ENCODE data around the gene PCYT2.

- TF ChIP-seq REST (IDR thresholded peaks at IDR 0.05; ENCODE audit: insufficient replicate concordance, low read depth) = no peak
- no peak for TF ChIP-seq CTCF (IDR thresholded peaks at IDR 0.05; ENCODE audit: insufficient read depth, low read length)
- no peak for TF ChIP-seq SPI1 (IDR thresholded peaks at IDR 0.05; ENCODE audit: borderline replicate concordance, low read depth)
- TF ChIP-seq GABPA (IDR thresholded peaks at IDR 0.05; ENCODE audit: low read depth) = no peak
Measured at GRCh38 chr17:81863833-81864768, 47.1 kb downstream of the PCYT2 start.

Measured in HL-60 (cell line).